ENCODE results near the gene PTCD3. TPM values are rescaled to one million over a fixed set of nuclear protein-coding genes. Genes with fewer than 3 reads are reported as not detected.

The PTCD3 gene
- total RNA-seq, 1 donor from 2014 or later = 132 TPM

DNA sequence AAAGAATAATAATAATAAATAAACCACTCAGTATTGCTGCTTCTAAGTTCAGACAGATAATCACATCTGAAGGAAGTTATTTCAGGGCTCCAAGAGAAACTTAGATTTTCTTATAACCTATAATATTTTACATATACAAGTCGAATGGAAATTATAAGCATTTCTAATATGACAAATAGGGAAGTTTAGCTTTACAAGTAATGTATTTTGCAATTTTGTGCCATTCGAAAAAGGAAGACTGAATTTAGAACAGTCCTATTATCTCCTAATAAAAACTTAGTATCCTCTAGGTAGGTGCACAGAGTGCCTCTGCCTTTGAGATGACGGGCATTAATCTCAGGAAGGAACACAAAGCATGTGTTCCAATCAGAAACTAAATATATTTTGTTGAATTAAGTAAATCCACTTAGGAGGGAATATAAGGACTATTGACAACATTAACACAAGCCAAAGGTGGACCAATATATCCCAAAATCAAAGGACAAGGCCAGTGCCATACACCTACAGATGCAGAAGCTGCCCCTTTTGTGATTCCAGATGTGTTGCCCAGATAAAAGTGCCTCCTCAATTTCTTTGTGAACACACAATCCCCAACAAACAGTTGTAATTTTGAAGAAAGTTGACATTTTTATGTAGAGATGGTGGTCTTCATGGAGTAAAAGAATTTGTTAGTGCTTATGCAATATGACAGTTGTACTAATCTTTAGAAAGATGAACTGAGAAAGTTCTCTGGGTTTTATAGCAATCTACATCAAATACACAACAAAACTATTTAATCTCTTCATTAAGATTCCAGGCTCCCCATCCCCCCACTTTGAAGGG lies 36.6 kb downstream of the PTCD3 start:
- intact Hi-C loops (cut with micrococcal nuclease) = no loop called here

DNA sequence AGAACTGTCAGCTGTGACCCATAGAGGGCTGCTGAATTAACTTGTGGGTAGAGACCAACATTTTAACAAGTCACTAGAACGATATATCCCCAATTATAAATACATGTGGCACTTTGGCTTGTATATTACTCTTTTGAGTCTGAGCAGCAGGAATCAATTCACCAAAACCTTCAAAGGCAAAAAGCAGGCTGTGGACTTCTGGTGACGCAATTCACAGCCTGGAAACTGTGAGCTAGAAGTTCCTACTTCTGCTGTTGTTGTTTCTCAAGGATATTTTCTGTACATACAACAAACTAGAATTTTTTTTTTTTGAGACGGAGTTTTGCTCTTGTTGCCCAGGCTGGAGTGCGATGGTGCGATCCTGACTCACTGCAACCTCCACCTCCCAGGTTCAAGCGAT lies 37.3 kb downstream of the PTCD3 start:
- intact Hi-C loops (cut with micrococcal nuclease) = no loop called here

DNA sequence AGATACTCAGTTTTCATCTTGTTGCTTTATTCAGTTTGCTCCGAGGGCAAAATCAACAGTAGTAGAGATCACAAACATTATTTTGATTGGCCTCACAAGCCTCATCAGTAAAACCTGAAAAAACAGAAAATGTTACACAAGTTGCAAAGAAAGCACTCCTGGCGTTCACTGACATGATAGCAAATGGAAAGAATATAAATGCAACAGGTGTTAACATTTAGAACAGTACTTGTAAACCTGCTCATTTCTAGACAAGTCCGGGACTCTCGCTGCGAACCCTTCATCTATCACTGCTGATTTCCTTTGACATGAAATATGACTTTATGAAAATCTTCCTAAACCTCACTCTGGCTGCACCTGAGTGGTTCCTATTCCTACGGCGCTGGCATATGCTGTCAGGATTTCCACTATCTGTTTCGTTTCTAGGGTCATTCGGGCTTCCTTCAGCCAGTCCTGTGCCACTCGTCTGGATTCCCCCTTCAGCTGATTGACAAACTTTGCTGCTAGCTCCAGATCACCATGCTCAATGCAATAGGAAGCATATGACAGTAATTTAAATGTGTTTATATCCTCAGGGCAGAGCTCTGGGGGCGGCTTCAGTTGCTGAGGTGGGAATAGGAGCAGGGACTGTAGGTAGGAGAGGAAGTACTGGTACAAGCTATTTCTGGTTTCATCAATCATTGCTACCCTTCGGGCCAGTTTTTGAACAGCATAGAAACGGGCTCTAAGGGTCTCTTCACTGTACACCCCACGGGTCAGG lies 38.1 kb downstream of the PTCD3 start:
- intact Hi-C loops (cut with micrococcal nuclease) = no loop called here

DNA sequence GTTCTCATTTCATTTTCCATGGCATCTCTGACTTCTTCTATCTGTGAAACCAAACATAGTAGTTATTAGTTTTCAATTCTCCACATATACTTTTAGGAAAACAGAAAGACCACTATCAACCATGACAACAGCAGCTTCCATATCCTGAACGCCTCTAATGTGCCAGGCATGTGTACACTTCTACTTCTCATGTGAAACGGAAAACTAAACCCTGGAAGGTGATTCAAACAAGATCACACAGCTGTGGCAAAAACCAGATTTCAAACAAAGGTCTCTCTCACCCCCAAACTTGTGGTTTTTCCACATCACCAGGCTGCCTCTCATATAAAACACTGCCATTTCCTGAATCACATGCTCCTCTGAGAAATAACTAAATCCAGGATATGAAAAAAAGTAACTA lies 41.8 kb downstream of the PTCD3 start:
- intact Hi-C loops (cut with micrococcal nuclease) = no loop called here

DNA sequence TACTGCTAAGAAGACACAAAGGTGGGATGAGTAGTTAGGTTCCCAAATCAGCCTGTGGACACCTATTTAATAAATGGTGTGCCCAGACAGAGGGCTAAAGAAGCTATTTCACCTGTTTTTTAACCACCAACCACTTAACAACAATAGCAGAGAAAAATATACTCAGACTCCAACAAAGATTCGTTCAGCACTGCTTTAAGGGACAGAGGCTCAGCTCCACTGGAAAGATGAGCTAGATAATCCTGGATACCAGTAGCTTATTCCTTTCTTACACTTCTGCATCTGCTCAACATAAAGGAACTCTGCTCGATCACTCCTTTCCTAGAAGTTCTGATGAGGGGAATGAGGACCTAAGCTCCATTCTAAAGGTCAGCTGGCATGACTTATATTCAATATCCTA lies 44.5 kb downstream of the PTCD3 start:
- intact Hi-C loops (cut with micrococcal nuclease) = no loop called here

DNA sequence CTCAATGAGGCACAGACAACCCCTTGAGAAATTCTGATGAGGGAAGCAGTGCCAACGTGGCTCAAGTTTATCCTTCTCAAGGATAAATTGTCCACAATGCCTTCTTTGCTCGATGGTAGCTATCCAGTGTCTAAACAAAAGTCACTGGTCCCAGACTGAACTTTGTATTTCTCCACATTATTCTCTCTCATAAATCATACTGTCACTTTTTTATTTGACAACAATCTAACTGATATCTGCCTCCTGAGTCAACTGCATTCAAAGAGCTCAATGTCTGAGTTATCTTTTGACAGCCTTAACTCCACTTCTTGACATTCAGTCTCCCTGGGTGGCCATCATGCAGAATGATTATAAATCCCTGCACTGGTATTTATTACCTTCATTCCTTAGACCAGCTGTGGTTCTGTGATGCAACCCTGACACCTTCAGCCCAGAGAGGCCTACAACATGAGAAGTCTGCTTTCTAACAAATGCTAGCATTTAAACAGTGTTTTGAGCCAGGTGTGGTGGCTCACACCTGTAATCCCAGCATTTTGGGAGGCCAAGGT lies 51.0 kb downstream of the PTCD3 start:
- intact Hi-C loops (cut with micrococcal nuclease) = no loop called here

DNA sequence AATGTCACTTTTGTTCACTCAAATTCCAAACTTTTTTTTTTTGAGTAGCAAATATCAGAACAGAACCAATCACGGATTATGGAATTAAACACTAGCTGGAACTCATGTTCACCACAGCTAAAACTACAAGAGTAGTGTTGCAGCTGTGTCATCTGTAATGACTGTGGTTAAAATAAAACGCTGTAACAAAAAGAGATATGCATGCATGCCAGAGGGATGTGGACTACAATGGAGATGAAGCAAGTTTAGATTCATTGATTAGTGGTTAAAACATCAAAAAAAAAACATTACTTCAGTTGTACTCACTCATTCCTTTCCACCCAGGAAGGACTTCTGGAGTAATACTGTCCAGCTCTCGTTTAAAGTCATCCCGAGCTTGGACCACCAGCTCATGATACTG lies 52.3 kb downstream of the PTCD3 start:
- intact Hi-C loops (cut with micrococcal nuclease) = no loop called here

DNA sequence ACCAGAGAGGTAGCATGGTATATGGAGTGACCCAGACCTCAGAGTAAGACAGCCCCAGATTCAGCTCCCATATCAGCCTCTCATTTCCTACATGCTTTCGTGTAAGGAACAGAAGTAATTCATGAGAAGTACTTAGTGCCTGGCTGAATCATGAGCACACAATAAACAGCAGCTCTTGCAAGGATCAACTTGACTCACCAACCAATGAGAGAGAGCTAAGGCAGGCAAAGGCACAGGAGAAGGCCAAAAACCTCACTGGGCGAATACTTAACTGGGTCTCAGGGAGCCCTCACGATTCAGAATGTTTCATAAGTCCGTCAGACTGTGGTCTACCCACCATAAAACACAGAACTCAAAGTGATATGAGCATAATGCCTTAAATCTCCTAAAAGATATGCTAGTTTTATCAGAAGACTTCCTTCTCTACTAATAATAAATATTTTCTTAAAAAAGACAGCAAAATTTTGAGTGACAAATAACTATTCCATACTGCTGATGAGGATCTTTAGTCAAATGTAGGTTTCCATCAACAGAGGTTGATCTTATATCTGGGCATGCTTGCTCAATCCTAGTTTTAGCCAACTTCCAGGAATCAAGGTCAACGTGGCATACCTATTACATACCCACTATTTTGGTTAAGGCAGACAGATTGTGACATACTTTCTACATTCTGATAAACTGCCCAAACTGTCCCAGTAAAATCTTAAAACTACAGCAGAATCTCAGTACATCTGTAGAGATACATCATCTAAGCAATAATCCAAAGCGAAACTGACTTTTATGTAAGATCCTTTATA lies 54.3 kb downstream of the PTCD3 start:
- intact Hi-C loops (cut with micrococcal nuclease) = loop anchor here (5.0 kb wide), 1 partner anchor 38 kb away; no protein-coding TSS in a partner anchor

DNA sequence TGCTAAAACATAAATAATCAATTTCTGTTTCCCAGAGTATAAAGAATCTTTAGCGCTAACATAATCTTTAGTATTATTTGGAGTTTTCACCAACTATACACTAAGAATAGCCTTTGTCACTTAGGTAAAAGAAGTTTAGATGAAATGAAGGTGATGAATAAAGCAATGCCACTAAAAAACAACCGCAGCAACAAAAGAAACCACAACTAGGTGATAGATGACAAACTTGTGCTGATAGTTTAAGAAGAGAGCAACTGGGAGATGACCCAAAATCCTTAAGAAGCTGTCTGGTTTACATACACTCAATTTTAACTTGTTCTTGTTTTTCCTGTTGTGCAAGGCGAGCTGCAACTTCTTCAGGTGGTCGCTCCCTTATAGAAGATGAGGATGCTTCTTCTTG lies 64.4 kb downstream of the PTCD3 start:
- intact Hi-C loops (cut with micrococcal nuclease) = no loop called here

DNA sequence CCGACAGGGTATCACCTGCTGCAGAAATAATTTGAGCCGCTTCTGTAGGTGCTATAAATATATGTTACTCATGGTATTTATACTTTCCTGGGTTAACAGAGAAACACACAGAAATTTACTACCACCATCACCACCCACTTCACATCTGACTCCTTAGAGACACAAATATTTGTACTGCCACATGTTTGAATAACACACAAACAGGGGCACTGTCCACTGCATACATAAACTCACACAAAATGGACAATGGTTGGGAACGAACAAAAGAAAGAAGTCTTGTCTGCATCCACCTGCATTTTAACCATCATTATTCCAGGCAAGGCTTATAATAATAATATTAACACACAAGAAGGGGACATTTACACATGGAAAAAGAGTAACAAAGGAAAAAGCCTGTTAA lies 65.3 kb downstream of the PTCD3 start:
- intact Hi-C loops (cut with micrococcal nuclease) = no loop called here

DNA sequence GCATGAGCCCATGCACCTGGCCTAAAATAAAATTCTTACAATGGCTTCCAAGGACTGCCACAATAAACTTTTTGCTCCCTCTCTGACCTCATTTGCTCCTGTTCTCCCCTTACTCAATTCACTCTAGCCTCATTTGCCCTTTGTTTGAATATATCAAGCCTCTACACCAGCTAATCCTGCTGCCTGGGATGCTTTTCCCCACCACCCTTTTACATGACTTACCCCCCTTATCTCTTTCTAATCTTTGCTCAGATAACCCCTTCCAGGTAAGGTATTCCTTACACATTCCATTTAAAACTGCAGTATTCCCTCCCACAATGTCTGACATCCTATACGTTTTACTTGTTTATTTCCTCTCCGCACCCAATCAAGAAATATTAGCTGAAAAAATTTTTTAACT lies 66.6 kb downstream of the PTCD3 start:
- intact Hi-C loops (cut with micrococcal nuclease) = no loop called here

DNA sequence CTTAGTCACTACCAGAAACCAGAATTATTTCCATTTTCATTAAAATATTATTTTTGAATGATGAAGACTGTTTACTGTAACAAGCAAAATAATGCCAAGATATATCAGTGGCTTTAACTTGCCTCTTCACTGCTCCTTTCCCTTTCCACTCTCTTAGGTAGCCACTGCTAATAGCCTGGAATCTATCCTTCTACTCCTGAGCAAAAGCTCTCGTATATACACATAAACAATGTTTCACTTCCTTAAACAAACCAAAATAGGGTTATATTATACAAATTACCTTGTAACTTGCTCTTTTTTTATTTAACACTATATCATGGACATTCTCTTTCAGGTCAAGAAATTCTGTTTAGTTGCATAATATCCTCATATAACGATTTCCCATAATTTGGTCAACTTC lies 68.4 kb downstream of the PTCD3 start:
- intact Hi-C loops (cut with micrococcal nuclease) = no loop called here

DNA sequence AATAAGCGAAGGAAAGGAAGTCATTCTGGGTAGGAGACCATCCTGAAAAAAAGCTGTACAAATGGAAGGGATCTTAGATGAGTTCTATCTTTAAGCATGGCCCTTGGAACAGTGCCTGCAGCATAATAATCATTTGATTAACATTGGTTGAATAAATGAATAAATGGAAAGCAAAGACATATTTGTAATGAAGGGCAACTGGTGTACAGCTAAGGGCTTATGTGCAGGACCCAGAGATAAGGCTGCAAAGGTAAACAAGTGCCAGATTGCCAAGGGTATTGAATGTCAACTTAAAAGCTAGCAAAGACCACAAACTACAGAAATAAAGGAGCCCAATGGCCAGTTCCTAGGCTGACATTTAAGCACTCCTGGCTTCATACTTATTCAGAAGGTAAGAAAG lies 69.8 kb downstream of the PTCD3 start:
- intact Hi-C loops (cut with micrococcal nuclease) = no loop called here

DNA sequence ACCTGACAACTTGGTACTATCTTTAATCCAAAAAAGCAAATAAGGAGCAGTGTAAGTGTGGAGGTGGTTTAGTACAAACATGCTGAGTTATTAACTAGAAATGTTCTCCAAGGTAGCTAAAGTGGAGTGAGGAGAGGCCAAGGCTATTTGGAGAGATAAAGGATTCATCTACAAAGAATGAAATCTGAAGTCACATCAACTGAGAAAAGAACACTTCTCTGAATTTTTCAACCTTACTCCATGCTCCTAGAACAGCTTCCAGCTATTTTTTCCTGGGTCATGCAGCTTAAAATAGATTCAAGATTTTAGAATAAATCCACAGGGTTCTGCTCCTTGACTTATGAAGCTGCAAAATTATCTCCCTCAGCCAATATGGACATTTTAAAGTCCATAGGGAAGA lies 70.6 kb downstream of the PTCD3 start:
- intact Hi-C loops (cut with micrococcal nuclease) = no loop called here

DNA sequence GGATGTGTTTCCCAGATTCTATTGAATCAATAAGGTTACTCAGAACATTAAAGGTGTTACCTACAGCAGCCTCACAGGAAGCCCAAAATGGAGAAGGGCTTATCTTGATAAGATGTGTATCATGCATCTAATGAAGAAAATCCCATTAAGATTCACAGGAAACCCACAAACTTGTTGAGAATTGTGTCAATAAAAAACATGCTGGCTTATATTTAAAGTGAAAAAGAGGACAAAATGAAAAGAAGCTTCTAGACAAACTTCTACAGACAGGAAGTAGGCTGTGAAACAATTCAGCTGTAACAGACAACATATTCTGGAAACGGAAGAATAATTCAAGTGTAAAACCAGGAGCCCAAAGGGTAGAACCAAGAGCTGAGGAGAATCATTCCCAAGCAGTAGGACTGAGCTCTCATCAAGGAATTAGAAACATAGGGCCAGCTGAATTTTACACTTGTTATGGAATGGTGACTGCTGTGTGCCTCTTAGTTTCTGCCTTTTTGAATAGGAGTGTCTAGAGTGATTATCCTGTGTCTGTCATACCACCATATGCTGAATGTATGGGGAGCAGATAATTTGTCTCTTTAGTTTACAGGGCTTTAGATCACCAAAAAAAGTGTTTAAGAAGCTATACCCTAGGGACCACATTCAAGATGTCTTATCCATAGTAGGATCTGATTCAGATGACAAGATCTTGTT lies 79.6 kb downstream of the PTCD3 start:
- intact Hi-C loops (cut with micrococcal nuclease) = loop anchor here (1.0 to 2.0 kb wide), 3 partner anchors 9 to 79 kb away; partner anchors contain the start of genes MRPL35 and PTCD3

DNA sequence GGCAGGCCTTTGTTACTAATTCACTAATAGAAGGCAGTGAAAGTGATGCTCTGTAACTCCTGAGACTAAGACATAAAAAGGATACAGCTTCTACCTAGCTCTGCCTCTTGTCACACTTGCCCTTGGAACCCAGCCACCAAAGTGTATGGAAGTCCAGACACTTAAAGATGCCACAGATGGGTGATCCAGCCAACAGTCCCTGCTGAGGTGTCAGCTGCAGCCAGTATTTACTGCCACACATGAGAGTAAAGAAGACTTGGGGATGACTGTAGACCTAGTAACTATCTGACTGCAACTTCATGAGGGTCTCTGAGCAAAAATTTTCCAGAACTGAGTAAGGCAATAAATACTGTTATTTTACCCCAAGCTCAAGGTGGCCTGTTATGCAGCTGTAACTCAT lies 80.4 kb downstream of the PTCD3 start:
- intact Hi-C loops (cut with micrococcal nuclease) = no loop called here

DNA sequence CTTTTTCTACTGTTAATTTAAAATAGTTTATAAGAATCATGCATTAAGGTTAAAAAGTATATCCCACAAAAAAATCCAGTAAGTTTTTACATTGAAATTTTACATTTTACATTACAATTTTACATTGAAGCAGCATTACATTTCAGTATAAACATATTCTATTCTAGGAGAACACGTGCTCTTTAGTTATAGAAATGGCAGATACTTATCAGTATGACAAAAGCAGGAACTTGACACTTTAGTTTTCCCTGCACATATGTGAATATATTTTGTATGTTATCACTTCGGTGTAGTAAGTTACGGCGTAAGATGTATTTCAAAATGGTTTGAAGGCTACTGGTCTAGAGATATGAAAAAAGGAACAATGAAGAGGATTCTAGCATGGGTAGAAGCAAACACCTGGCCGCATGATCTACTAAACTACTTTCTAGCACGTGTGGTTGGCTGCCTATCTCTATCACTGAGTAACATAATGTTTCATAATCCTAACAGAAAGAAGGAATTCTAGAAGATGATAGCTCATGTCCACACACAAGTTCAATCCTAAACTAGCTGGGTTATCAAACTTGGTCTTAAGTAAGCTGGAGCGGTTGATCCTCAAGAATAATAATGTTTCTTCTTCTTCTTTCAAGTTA lies 83.9 kb downstream of the PTCD3 start:
- intact Hi-C loops (cut with micrococcal nuclease) = loop anchor here (5.0 to 10.0 kb wide), 3 partner anchors 305 to 865 kb away; partner anchors contain the start of genes SH2D6, ST3GAL5 and TGOLN2
